NCI-H1694 (cell line): ENCODE results near the gene P3H3.
"Not testable (repeated sequence)": the region's sequence is repeated elsewhere in the genome, so short reads cannot be mapped to it uniquely, and the experiment has no call there.

Experiments
- DNase-seq: peaks from one replicate; lab custom pipeline; 2025; lab: John Stamatoyannopoulos, UW

P3H3 gene

GRCh38 chr12:6846316-6846869 is 18.2 kb downstream of the P3H3 start:
- DNase-seq = no peak

GRCh38 chr12:6847676-6848075 is 19.5 kb downstream of the P3H3 start:
- DNase-seq = no peak

- DNase-seq = no peak
These were observed 21.2 kb downstream of the P3H3 start for GRCh38 chr12:6849427-6849826.

DNA sequence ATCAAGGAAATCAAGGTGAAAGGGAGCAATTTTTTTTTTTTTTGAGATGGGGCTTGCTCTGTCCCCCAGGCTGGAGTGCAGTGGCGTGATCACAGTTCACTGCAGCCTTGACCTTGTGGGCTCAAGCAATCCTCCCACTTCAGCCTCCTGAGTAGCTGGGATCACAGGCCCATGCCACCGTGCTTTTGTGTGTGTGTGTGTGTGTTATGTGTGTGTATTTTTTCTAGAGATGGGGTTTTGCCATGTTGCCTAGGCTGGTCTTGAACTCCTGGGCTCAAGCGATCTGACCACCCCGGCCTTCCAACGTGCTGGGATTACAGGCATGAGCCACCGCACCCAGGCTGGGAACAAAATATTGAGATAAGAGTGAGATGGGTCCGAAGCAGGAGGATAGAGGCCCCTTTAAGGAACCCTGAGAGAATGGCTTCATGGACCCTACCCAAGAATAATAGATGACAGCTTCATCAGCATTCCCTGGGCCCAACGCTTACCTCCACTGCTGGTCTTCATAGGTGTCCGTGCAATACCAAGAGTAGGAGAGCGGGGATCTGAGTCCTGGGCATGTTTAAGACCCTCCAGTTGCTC is 21.9 kb downstream of the P3H3 start:
- DNase-seq = no peak

GRCh38 chr12:6850796-6851152 is 22.6 kb downstream of the P3H3 start:
- DNase-seq = no peak

DNA sequence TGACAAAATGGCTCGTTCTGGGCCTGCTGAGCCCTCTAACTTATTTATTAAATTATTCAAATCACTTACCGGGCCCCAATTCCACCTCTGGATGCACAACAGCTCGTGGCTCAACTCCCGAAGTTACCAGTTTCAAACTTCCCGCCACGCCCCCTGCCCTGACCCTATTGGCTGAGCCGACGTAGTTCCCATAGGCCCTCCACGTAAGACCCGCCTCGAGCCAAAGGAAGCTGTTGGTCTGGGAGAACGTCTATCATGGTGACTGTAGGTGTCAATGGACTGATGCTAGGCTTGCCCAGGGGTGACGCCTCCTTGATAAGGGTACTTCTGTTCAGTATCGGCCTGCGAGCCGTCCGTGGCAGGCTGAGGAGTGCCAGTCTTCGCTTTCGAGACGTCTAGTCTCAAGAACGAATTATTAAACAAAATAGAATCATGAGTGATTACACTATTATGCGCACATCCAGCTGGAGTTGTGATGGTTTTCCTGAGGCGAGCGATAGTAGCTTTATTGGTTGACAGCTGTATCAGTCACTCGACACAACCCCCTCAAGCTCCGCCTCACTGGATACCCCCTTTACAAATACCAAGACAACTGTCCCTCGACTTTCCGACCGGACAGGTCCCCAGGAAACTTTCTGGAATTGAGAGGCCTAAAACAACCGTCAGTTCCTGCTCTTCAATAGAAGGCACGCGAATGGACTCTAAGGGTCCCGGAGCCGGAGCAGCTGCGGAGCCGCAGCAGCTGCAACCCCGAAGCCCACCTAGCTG is 23.1 kb downstream of the P3H3 start, which contains the start of gene CDCA3:
TSS of gene CDCA3 (minus strand) at position 134 of the 768 bp plus-strand sequence. CDS start 334 bp downstream, outside the sequence.
- DNase-seq = peak; percentile 99

- DNase-seq = peak; percentile 100
These were observed 23.9 kb downstream of the P3H3 start, which contains the start of gene USP5 for GRCh38 chr12:6851921-6852650. Gene USP5, plus strand, starts transcription at chr12:6852150. Its CDS starts 30 bp downstream, at chr12:6852180.

GRCh38 chr12:6852651-6853354 is 24.6 kb downstream of the P3H3 start:
- DNase-seq = peak; percentile 90

DNA sequence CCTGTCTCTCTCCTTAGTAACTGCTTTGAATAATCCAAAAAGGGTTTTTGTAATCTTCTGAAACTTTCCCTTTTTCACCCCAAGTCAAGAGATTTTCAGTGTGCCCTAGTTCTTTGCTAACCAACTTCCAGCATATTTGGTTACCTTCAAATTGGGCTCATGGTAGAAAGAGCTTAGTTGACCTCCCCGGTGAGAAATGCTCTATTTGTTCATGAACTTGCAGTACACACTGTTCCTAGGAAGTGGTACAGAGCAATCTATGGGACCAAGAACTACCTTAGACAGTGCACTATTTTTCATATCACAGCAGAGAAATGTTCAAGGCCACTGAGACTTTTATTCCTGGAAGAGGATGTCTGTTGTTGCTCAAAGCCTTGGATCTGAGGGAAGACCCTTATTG is 25.4 kb downstream of the P3H3 start:
- DNase-seq = no peak

DNA sequence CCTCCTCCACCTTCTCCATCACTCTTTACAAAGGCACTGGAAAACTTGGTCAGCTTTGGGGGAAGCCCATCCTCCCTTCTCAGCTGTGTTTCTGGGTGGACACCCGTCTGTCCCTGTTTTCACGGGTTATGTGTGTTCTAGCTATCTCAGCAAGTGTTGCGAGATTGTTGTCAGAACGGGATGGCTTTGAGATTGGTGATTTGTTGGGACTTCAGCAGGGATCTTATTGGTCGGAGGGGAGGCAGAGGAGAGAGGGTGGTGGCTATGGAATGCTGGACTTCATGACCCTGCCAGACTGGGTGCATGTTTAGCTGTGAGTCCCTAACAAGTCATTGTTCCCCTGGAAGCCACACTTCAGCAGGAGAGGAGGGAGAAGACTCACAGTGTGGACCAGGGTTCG is 25.8 kb downstream of the P3H3 start:
- no peak for DNase-seq

DNA sequence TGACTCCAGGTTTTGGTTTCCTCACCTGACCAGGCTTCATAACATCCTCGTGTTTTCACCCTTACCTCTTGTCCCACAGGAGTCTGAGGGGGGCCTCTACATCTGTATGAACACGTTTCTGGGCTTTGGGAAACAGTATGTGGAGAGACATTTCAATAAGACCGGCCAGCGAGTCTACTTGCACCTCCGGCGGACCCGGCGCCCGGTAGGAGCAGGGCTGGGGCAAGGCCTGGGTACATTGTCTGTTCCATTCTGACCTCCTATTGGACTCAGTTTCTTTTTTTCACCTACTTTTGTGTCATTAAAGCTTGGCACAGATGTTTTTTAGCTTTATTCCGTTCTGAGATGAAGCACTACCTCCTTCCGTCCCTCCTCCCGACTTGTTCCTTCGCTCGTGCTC is 27.1 kb downstream of the P3H3 start:
- no peak for DNase-seq

GRCh38 chr12:6858799-6859198 is 30.6 kb downstream of the P3H3 start:
- DNase-seq = no peak

DNA sequence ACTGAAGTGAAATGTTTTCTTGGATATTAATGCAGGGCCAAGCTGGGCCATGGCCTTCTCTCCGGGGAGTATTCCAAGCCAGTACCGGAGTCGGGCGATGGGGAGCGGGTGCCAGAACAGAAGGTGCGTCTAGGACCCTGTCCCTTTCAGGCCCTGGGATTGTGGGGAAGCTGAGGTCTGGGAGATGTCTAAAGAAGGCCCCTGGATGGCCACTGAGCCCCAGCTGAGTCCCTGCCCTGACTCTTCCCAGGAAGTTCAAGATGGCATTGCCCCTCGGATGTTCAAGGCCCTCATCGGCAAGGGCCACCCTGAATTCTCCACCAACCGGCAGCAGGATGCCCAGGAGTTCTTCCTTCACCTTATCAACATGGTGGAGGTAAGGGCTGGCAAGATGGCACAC is 31.9 kb downstream of the P3H3 start:
- no peak for DNase-seq

DNA sequence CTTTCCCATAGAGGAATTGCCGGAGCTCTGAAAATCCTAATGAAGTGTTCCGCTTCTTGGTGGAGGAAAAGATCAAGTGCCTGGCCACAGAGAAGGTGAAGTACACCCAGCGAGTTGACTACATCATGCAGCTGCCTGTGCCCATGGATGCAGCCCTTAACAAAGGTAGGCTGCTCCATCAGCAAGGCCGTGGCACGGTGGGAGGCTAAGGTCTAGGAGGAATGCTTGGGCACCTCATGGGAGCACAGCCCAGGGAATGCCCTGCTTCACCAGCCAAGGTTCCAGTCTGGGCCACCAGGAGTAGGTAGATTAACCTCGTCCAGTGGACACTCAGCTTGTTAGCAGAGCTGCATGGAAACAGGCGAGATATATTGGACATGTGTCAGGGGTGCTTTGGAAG is 32.7 kb downstream of the P3H3 start:
- DNase-seq = no peak

GRCh38 chr12:6861391-6861790 is 33.2 kb downstream of the P3H3 start:
- no peak for DNase-seq

- no peak for DNase-seq
These were observed 34.8 kb downstream of the P3H3 start for GRCh38 chr12:6863033-6863432.

- DNase-seq = no peak
These were observed 35.5 kb downstream of the P3H3 start for GRCh38 chr12:6863586-6864321.

- not testable (repeated sequence) for DNase-seq
These were observed 37.1 kb downstream of the P3H3 start for GRCh38 chr12:6865307-6865706.

DNA sequence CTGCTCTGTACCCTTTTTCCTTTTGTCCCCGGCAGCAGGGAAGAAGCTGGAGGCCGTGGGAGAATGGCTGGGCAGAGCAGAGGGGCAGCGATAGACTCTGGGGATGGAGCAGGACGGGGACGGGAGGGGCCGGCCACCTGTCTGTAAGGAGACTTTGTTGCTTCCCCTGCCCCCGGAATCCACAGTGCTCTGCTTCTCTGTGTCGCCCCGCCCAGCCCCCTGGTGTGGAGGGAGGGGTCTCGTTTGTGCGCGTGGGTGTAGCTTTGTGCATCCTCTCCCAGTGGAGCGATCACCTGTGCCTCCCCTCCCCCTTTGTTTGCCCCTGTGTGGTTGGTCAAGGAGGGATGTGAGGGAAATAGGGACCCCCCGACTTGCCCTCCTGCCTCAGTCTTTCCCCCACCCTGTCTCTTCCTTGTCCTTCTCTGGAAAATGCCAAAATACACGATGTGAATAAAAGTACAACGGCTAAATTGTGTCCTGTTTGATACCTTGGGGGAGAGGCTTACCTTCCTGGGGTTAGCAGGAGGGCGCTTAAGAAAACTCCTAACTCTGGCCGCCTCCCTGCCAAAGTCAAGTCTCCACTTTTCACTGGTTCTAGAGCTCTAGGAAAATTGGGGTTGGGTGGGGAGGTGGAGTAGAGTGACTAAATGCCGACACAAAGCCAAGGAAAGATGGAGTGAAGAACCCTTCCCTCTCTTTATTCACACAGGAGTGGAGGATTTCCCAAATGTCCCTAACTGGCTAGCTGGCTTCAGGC is 38.1 kb downstream of the P3H3 start:
- DNase-seq = no peak

DNA sequence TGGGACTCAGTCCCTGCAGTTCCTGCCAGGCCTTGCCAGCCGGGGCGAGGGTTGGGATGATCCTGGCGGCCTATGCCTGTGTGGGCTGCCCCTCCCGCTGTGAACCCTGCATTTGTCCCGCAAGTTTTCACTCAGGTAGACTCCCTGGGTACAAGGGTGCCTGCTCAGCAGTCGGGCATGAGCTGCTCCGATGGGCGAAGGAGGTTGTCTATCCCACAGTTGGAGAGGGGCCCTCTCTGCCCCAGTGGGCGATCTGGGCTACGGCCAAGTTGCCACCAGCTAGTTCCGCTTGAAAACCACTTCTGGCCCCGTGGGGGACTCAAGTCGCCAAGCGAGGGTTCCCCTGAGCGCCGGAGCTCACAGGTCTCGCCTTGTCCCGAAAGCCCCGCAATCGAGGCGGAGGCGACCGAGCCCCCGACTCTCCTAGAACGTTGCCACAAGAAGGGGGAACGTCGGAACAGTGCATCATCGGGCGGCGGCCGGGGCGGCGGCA is 38.8 kb downstream of the P3H3 start:
- no peak for DNase-seq
